Femur (tissue), 1 donor: ENCODE data around the gene DPP4.

ENCODE experiments used
- DNase-seq: peaks from one replicate; pipeline ENCODE4 v3.0.0-alpha.2; 2017

Gene DPP4

GRCh38 chr2:162073888-162074631 lies at the start of gene DPP4:
Gene DPP4 (minus strand): TSS chr2:162074215. CDS start chr2:162073981, 234 bp downstream.
- peak; percentile 44 for DNase-seq

GRCh38 chr2:162118166-162119031 lies 44.4 kb upstream of the DPP4 start:
- DNase-seq, result no peak

- no peak for DNase-seq
Measured at GRCh38 chr2:162116352-162116751, 42.3 kb upstream of the DPP4 start.

GRCh38 chr2:162115076-162115475 lies 41.1 kb upstream of the DPP4 start:
- no peak for DNase-seq

DNA sequence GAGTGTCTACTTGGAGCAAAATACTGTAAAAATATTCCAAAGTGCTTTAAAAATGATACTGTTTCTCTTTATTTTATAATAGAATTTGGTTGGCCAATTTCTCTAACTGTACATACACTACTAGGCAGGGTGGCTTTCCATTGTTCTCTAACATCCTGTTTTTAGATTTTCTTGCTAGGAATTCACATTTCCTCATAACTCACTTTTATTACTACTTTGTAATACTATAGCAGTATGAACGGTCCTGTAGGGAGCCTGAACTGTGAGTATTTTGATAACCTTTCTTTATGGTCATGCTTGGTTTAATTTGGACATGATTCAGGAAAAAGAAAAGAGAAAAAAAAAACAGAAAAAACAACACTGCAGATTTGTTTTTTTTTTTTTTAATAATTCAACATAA lies 40.3 kb upstream of the DPP4 start:
- DNase-seq, result no peak

GRCh38 chr2:162113776-162114168 lies 39.8 kb upstream of the DPP4 start:
- DNase-seq, result no peak

DNA sequence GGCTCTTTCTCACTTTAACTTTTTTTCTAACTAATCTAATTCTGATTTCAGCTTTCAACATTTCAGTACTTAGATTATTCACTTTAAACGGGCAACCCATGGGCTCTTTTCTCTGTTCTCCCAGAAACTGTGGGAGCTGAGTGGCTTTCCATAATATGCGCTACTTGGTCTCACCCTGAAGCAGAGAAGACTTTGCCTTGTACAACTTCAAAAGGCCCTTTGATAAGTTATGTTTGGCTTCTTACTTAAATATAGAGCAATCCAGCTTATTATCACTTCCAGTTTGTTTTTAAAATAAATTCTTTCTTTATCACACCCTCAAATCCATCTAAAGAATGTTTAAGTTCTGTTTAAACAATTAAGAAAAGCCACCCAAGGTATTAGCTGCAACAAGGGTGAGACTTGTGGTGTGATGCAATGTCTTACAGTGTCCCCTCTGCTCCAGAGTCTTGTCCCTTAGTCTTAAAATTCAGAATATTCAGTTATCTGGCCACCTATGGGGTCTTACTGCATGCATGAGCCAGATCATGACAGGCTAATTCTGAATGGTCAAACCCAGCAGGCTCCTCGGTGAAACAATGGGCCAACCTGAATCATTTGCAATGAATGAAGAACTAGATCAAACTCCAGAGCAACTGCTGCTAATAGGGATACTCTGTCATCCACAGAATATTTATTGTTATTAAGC lies 39.2 kb upstream of the DPP4 start:
- no peak for DNase-seq

DNA sequence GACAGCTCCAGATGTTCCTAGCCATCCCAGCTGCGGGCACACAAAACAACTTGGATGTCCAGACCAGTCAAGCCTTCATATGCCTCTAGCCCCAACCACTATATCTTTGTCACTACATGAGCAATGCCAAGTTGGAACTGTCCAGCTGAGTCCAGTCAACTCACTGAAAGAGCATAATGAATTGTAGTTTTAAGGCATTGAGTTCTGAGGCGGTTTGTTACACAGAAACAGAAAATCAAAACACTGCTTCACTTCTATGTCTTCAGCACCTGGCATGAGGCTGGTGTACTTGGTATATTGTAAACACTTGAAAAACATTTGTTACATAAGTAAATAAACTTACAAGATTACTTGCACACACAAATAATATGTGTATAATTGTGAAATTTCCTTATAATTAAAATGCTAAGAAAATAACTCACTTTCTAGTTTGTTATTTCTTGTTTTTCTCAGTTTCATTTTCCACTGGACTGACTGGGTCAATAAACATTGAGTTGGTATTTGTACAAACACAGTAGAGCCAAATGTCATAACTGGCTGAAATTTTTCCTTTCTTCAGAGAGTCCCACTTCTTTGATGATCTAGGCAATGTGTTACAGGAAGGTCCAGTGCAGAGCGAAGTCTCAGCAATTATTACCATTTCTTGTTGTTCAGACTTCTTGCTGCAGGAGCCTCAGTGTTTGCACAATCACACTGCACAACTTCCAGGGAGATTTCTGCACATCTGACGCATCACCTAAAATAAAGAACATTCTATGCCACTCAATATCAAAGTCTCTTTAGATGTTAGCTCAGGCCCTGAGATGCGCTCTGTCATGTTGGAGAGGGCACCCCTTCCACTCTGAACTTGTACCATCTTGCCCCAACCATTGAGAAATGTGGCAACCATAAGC lies 38.2 kb upstream of the DPP4 start:
- no peak for DNase-seq

- no peak for DNase-seq
Measured at GRCh38 chr2:162107361-162107901, 33.4 kb upstream of the DPP4 start.

DNA sequence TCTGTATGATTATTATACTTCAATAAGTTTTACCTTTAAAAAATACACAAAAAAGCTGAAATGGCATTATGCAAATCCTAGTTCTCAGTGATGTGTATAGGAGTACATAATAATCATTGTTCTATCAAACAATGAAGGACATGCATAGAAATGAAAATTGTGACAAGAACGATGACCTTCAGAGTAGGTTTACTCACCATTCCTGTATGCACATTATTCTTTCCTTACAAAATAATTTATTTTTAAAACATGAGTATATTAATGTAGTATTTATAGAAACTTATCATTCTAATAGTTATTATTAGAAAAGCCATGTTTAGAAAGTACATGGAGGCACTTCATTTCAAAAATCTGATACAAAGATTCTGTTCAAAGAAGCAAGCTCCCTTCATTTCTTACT lies 32.7 kb upstream of the DPP4 start:
- no peak for DNase-seq

DNA sequence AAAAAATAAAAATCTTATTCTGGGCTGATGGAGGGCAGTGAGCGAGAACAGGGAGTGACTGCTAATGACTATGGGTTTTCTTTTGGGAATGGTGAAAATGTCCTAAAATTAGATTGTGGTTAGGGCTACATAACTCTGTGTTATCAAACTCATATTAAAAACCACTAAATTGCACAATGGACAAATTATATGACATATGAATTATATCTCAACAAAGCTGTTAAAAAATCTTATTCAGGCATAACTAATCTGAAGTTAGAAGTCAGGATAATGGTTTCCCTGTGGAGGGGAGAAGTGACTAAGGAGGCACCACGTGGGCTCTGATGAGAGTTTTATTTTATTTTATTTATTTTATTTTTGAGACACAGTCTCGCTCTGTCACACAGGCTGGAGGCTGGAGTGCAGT lies 32.1 kb upstream of the DPP4 start:
- no peak for DNase-seq

- no peak for DNase-seq
Measured at GRCh38 chr2:162103443-162104009, 29.5 kb upstream of the DPP4 start.

DNA sequence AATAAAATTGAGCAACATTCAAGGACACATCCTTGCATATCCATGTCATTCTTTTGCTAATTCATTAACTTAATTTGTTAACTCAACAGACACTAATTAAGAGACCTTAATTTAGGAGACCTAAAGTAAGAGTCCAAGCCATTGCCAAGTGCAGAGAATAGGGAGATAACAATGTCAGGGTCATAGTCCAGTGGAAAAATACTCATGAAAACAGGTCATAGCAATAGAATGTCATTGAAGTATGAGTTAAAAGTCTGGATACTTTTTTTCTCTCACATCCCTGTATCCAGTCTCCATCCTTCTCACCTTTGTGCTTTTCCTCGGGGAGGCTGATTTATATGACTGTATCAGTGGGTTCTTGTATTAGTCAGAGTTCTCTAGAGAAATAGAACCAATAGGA lies 26.6 kb upstream of the DPP4 start:
- DNase-seq, result no peak

GRCh38 chr2:162099836-162100235 lies 25.8 kb upstream of the DPP4 start:
- DNase-seq, result no peak

DNA sequence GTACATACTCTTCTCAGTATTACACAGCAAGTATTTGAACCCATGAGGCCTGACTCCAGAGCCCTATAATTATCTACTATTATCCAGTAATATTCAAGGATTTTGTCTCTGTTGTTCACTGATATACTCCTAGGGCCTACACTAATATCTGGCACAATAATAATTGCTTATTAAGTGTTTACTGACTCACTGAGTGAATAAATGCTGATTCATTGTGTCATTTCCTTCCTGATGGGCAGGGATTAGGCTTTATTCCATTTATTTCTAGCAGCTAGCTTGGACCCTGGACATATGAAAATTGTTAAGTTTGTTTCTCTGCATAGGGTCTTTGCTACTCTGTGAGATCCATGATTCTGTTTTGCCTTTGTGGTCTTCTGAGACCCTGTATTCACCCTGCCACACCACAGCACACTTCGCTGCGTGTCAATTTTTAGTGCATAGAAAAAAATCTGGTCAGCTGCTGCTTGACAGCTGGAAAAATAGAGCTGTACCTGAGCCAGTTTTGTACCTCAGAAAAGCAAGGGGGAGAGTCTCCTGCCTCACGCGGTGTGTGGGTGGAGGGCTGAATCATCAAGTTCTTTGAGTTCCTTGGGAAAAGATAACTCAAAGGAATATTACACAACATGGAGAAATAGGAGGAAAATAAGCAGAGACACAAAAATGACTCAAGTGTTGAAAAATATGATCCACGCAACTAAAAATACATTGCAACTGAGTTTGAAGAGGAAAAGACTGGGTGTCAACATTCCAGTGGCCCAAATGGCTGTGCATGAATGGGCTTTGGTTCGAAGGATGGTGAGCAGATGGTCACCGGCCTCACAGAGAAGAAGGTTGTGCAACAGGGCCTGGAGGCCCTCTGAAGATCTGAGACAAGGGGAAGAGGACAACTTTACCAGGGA lies 18.9 kb upstream of the DPP4 start:
- no peak for DNase-seq

- DNase-seq, result no peak
Measured at GRCh38 chr2:162092008-162092390, 18.0 kb upstream of the DPP4 start.

DNA sequence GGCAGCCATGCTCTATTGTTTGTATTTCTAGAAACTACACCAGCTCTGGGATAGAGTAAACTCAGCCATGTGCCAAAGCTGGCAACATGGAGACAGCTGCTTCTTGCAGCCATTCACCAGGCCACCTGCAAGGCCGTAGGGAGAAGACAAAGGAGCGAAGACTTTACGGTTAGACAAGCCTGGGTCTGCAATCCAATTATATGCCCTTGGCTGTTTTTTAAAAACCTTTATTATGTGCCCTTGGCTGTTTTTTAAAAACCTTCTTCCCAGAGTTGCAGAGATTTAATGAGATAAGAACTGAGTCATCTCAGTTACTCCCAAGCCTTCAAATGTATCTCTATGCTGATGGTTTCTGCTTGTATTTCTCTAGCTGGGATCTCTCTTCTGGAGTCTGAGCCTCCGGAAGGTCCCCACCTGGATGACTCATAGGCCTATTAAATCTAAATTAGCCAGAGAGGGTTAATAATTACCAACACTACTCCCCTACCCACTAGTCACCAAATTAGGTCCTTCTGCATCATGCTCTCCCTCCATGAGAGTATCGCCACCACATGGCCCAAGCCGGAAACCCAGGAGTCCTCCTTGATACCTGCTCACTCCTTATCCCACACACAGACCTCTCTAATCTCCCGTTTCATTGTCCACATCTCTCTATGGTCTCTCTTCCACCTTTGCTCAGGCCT lies 17.5 kb upstream of the DPP4 start:
- DNase-seq, result no peak

DNA sequence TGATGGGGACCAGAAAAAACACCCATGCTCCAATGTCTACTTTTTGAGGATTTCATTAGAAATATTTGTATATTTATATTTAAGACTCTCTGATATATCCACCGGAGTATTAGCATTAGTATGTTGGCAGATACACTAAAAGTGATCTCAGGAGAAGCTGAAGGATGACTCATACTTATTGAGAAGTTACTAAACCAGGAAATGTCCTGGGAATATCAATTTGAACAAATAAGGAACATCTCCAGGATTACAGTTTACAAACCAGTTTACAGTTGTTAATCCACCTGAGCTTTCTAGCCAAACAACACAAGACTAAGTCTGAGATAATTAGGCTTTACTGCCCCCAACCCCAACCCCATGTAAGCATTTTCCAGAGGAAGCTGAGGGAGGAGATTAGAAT lies 16.1 kb upstream of the DPP4 start:
- no peak for DNase-seq

- no peak for DNase-seq
Measured at GRCh38 chr2:162086904-162087303, 12.9 kb upstream of the DPP4 start.
